H9 (cell line): ENCODE results near the gene COMT. TPM values are rescaled to one million over a fixed set of nuclear protein-coding genes. Genes with fewer than 3 reads are reported as not detected.

Experiments
- DNase-seq: peaks from one replicate; pipeline ENCODE4 v3.0.0-alpha.2; 2017
- H2AFZ ChIP-seq: one replicate; pipeline ENCODE4 v1.6.1; 2013; ENCODE audit warnings: mild to moderate bottlenecking, low read length, control low read depth, moderate library complexity
- H2AK5ac ChIP-seq: 2 replicates; pipeline ENCODE4 v1.6.1; 2013; ENCODE audit warnings: low read length, control low read depth, mixed read lengths; ENCODE audit not compliant: insufficient read length
- H2BK120ac ChIP-seq: one replicate; pipeline ENCODE4 v1.6.1; 2013; ENCODE audit warnings: low read depth, mild to moderate bottlenecking, low read length, control low read depth, inconsistent platforms; ENCODE audit not compliant: poor library complexity, severe bottlenecking
- H2BK12ac ChIP-seq: 2 replicates; pipeline ENCODE4 v1.6.1; 2013; ENCODE audit warnings: low read length, control low read depth, mixed read lengths, low read depth; ENCODE audit not compliant: insufficient read length
- H2BK15ac ChIP-seq: 2 replicates; pipeline ENCODE4 v1.6.1; 2013; ENCODE audit warnings: low read depth, low read length, control low read depth
- H2BK20ac ChIP-seq: one replicate; pipeline ENCODE4 v1.6.1; 2013; ENCODE audit warnings: low read depth, mild to moderate bottlenecking, low read length, control low read depth, inconsistent platforms; ENCODE audit not compliant: poor library complexity, severe bottlenecking
- H2BK5ac ChIP-seq: 2 replicates; pipeline ENCODE4 v1.6.1; 2013; ENCODE audit warnings: low read length, control low read depth, mixed read lengths; ENCODE audit not compliant: insufficient read length
- H3K14ac ChIP-seq: 2 replicates; pipeline ENCODE4 v1.6.1; 2013; ENCODE audit warnings: low read length, control low read depth; ENCODE audit not compliant: insufficient read depth
- H3K18ac ChIP-seq: 2 replicates; pipeline ENCODE4 v1.6.1; 2013; ENCODE audit warnings: low read depth, mild to moderate bottlenecking, mixed read lengths, low read length, control low read depth; ENCODE audit not compliant: insufficient read length
- H3K23ac ChIP-seq: 2 replicates; pipeline ENCODE4 v1.6.1; 2013; ENCODE audit warnings: low read length, control low read depth, mixed read lengths, low read depth; ENCODE audit not compliant: insufficient read length
- H3K23me2 ChIP-seq: 2 replicates; pipeline ENCODE4 v1.6.1; 2013; ENCODE audit warnings: low read depth, mild to moderate bottlenecking, mixed read lengths, low read length, control low read depth; ENCODE audit not compliant: insufficient read length, poor library complexity, severe bottlenecking
- H3K27ac ChIP-seq: 2 replicates; pipeline ENCODE4 v1.5.1; 2013; ENCODE audit warnings: low read length, control low read depth, mixed read lengths, low read depth; ENCODE audit not compliant: insufficient read length
- H3K27me3 ChIP-seq: 2 replicates; pipeline ENCODE4 v1.6.1; 2013; ENCODE audit warnings: low read length, control low read depth, inconsistent platforms; ENCODE audit not compliant: insufficient read depth
- H3K4ac ChIP-seq: 2 replicates; pipeline ENCODE4 v1.6.1; 2013; ENCODE audit warnings: low read depth, mild to moderate bottlenecking, control low read depth, inconsistent platforms, low read length, moderate library complexity
- H3K4me1 ChIP-seq: 2 replicates; pipeline ENCODE4 v1.6.1; 2013; ENCODE audit warnings: low read length, control low read depth, inconsistent platforms; ENCODE audit not compliant: insufficient read depth
- H3K4me2 ChIP-seq: 2 replicates; pipeline ENCODE4 v1.6.1; 2013; ENCODE audit warnings: low read length, control low read depth, mixed read lengths; ENCODE audit not compliant: insufficient read length, insufficient read depth
- H3K56ac ChIP-seq: 2 replicates; pipeline ENCODE4 v1.6.1; 2013; ENCODE audit warnings: low read depth, mild to moderate bottlenecking, mixed read lengths, low read length, control low read depth; ENCODE audit not compliant: insufficient read length
- H3K79me1 ChIP-seq: 2 replicates; pipeline ENCODE4 v1.6.1; 2013; ENCODE audit warnings: low read depth, mild to moderate bottlenecking, moderate library complexity, low read length, control low read depth, inconsistent platforms; ENCODE audit not compliant: insufficient read depth, poor library complexity, severe bottlenecking
- H3K79me2 ChIP-seq: 2 replicates; pipeline ENCODE4 v1.6.1; 2013; ENCODE audit warnings: low read length, control low read depth, inconsistent platforms; ENCODE audit not compliant: insufficient read depth
- H3K9ac ChIP-seq: 2 replicates; pipeline ENCODE4 v1.6.1; 2013; ENCODE audit warnings: low read length, control low read depth, mixed read lengths; ENCODE audit not compliant: insufficient read length; ENCODE audit errors: extremely low read depth
- H3K9me3 ChIP-seq: one replicate; pipeline ENCODE4 v1.6.1; 2013; ENCODE audit warnings: low read depth, low read length, inconsistent platforms; ENCODE audit not compliant: control insufficient read depth
- H3T11ph ChIP-seq: one replicate; pipeline ENCODE4 v1.6.1; 2013; ENCODE audit warnings: mild to moderate bottlenecking, low read length, control low read depth, inconsistent platforms
- H4K20me1 ChIP-seq: one replicate; pipeline ENCODE4 v1.6.1; 2013; ENCODE audit not compliant: control insufficient read depth, insufficient read length, insufficient read depth
- H4K5ac ChIP-seq: 2 replicates; pipeline ENCODE4 v1.6.1; 2013; ENCODE audit warnings: low read depth, mild to moderate bottlenecking, mixed read lengths, low read length, control low read depth; ENCODE audit not compliant: insufficient read length
- H4K8ac ChIP-seq: replicated peaks from 2 replicates; pipeline ENCODE4 v1.6.1; 2013; ENCODE audit warnings: low read length, control low read depth, mixed read lengths, low read depth; ENCODE audit not compliant: insufficient read length
- H4K91ac ChIP-seq: 2 replicates; pipeline ENCODE4 v1.6.1; 2013; ENCODE audit warnings: low read depth, mild to moderate bottlenecking, moderate library complexity, mixed read lengths, low read length, control low read depth; ENCODE audit not compliant: insufficient read length
- H3K27ac Mint-ChIP-seq, 3 experiments: 2 replicates in 2 of 3; 3 replicates in 1 of 3; pipeline ENCODE4 v1.8.0; 2020 to 2021; ENCODE audit warnings: mixed read lengths in 3 of 3, mild to moderate bottlenecking in 1 of 3, moderate library complexity in 1 of 3
- H3K27me3 Mint-ChIP-seq: 2 replicates; pipeline ENCODE4 v1.8.0; 2021; ENCODE audit warnings: low read depth, mild to moderate bottlenecking, moderate library complexity, mixed read lengths
- H3K36me3 Mint-ChIP-seq, 3 experiments: 2 replicates in 2 of 3; 3 replicates in 1 of 3; pipeline ENCODE4 v1.8.0; 2020 to 2021; ENCODE audit warnings: low read depth in 3 of 3, mixed read lengths in 3 of 3; ENCODE audit not compliant: insufficient read depth in 1 of 3
- H3K4me1 Mint-ChIP-seq, 2 experiments: 2 replicates each; pipeline ENCODE4 v1.8.0; 2020; ENCODE audit warnings: mixed read lengths in 2 of 2
- H3K4me3 Mint-ChIP-seq, 2 experiments: 2 replicates in 1 of 2; 3 replicates in 1 of 2; pipeline ENCODE4 v1.8.0; 2020 to 2021; ENCODE audit warnings: mild to moderate bottlenecking in 2 of 2, mixed read lengths in 2 of 2, moderate library complexity in 1 of 2
- H3K9me3 Mint-ChIP-seq, 2 experiments: 2 replicates in 1 of 2; 3 replicates in 1 of 2; pipeline ENCODE4 v1.8.0; 2020; ENCODE audit warnings: mild to moderate bottlenecking in 2 of 2, mixed read lengths in 2 of 2, moderate library complexity in 1 of 2
- WGBS: extraction: QIAGEN DNeasy Blood & Tissue Kit; methylation state at CpG from one replicate; pipeline ENCODE4 v1.1.7; 2013; ENCODE audit warnings: missing lambda C conversion rate, low lambda C conversion rate, mixed read lengths; ENCODE audit not compliant: insufficient read length; ENCODE audit errors: extremely low coverage; 5-methylcytosine and 5-hydroxymethylcytosine counted together
- total RNA-seq: library from RNA; stranded (reverse); gene quantifications from 2 replicates; pipeline ENCODE4 v1.2.1, GENCODE V29; 2021
- TF ChIP-seq, protein P1 (sequence below): fragments of 200-600 bp; sonication (generic); conservative IDR thresholded peaks from 3 replicates; pipeline ENCODE4 v1.8.0; 2021; ENCODE audit warnings: antibody characterized with exemption, mild to moderate bottlenecking

COMT gene
- total RNA-seq, 1 experiment from 2014 or later = 42.2 TPM

DNA sequence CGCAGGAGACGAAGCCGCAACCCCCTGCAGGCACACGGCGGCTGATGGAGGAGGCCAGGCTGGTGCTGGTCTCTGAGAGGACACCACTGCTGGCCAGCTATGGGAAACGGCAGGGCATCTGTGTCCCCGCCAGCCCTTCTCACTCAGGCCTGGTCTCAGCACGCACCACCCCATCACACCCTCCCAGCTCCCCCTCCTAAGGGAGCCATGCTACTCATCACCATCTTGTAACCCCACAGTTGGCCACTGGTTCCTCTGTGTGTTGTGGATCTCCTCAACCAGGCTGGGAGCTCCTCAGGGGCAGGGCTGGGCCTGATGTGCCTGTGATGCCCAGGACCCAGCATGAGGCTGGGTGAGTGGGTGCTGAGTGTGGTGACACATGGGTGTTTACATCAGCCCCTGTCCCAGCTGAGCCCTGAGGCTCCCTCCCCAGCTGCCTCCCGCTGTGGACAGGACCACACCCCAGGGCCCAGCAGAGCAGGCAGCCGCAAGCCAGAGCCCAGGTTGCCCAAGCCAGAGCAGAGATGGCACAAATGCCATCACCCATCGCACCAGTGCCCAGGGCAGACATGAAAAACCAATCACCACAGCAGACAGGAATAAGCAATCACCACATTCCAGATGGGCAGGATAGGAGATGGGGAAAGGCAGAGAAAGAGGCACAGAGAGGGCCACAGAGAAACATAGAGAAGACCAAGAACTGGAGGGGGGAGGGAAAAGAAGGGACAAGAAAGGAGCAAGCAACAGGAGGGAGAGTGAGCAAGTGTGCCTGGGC is 66.8 kb downstream of the COMT start:
- H2AFZ ChIP-seq = no peak overlapping the region
- H3K79me2 ChIP-seq = no peaks in the 10 kb centered on the region
- no peak overlapping the region for H2BK12ac ChIP-seq
- H3K36me3 Mint-ChIP-seq = peaks cover 0 to 18% (median 14%) of the 10 kb centered on the region in 3 experiments; a peak in 6 of 7 replicates
- H2BK5ac ChIP-seq = no peak overlapping the region
- no peak overlapping the region for H2BK15ac ChIP-seq
- H3K4me3 Mint-ChIP-seq = peak overlapping the region in 1 of 2 experiments; percentile 19; a peak in 1 of 5 replicates
- H3K79me1 ChIP-seq = no peaks in the 10 kb centered on the region
- no peaks in the 10 kb centered on the region for H3K9me3 ChIP-seq
- H3K4me1 ChIP-seq = no peaks in the 10 kb centered on the region
- no peak overlapping the region for H2AK5ac ChIP-seq
- no peak for DNase-seq
- peaks cover 5 to 8% of the 10 kb centered on the region in 2 experiments for H3K4me1 Mint-ChIP-seq
- no peak overlapping the region for H3K9ac ChIP-seq
- H3K27me3 Mint-ChIP-seq = no peaks in the 10 kb centered on the region
- no peak overlapping the region for H3K4ac ChIP-seq
- no peak overlapping the region for H3K18ac ChIP-seq
- H3K14ac ChIP-seq = no peak overlapping the region; the same call in 1 of the 2 replicates
- no peak overlapping the region for H3K27ac ChIP-seq
- H3K56ac ChIP-seq = no peak overlapping the region
- H3K27ac Mint-ChIP-seq = no peak overlapping the region; a peak in 1 of 7 replicates
- no peak overlapping the region for H3T11ph ChIP-seq
- H2BK120ac ChIP-seq = no peak overlapping the region
- H3K27me3 ChIP-seq = no peaks in the 10 kb centered on the region
- no peak overlapping the region for H4K91ac ChIP-seq
- WGBS = no CpG with 5 or more reads among the region's 11 CpGs
- TF ChIP-seq, protein P1, sequence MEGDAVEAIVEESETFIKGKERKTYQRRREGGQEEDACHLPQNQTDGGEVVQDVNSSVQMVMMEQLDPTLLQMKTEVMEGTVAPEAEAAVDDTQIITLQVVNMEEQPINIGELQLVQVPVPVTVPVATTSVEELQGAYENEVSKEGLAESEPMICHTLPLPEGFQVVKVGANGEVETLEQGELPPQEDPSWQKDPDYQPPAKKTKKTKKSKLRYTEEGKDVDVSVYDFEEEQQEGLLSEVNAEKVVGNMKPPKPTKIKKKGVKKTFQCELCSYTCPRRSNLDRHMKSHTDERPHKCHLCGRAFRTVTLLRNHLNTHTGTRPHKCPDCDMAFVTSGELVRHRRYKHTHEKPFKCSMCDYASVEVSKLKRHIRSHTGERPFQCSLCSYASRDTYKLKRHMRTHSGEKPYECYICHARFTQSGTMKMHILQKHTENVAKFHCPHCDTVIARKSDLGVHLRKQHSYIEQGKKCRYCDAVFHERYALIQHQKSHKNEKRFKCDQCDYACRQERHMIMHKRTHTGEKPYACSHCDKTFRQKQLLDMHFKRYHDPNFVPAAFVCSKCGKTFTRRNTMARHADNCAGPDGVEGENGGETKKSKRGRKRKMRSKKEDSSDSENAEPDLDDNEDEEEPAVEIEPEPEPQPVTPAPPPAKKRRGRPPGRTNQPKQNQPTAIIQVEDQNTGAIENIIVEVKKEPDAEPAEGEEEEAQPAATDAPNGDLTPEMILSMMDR = no peak
- peaks cover 16 to 19% of the 10 kb centered on the region in 2 experiments for H3K9me3 Mint-ChIP-seq
- H2BK20ac ChIP-seq = no peak overlapping the region
- no peak overlapping the region for H4K8ac ChIP-seq
- H4K20me1 ChIP-seq = no peaks in the 10 kb centered on the region
- H3K23ac ChIP-seq = no peak overlapping the region
- H3K23me2 ChIP-seq = no peaks in the 10 kb centered on the region
- no peak overlapping the region for H3K4me2 ChIP-seq
- H4K5ac ChIP-seq = no peak overlapping the region
